Activated CD4-positive, CD25-positive, alpha-beta regulatory T cell treated with anti-CD3 and anti-CD28 coated beads, Interleukin-2, amount 50 U/mL, for 72 hours (primary cell): ENCODE measurements around the gene ENPP6.

Experiments
- DNase-seq: peaks from one replicate; pipeline ENCODE4 v3.0.0; 2021

ENPP6 gene

GRCh38 chr4:184046148-184046547 is 171.5 kb downstream of the ENPP6 start:
- no peak for DNase-seq

GRCh38 chr4:184041156-184041555 is 176.5 kb downstream of the ENPP6 start:
- DNase-seq, result no peak

GRCh38 chr4:184039963-184040383 is 177.7 kb downstream of the ENPP6 start:
- DNase-seq, result no peak
